Right ventricle myocardium superior (tissue), 1 donor: ENCODE measurements around the gene PKP1. TPM values are rescaled to one million over a fixed set of nuclear protein-coding genes. Genes with fewer than 3 reads are reported as not detected.
"Not testable (repeated sequence)": the region's sequence is repeated elsewhere in the genome, so short reads cannot be mapped to it uniquely, and the experiment has no call there.

ENCODE experiments used
- ATAC-seq: fragments of 200-7000 bp; cut with Tn5 transposase; one replicate; pipeline ENCODE4 v1.9.1; 2020; ENCODE audit warnings: mild to moderate bottlenecking; ENCODE audit not compliant: poor library complexity
- DNase-seq: peaks from one replicate; pipeline ENCODE4 v3.0.0-alpha.2; 2020
- intact Hi-C: fragments of 100-400 bp; cut with DNase I; formaldehyde crosslinking; loops from one replicate; pipeline ENCODE4 v1.11.2; 2022
- long read RNA-seq: library from polyadenylated mRNA; unstranded; transcript quantifications from one replicate; pipeline ENCODE4 v2.0.0, GENCODE V29; 2021
- total RNA-seq: library from RNA; stranded (reverse); fragmentation: NEBNext Ultra II Directional; extraction: Animal tissue kit (Norgen Biotek cat#: 25700); gene quantifications from one replicate; pipeline ENCODE4 v1.2.1, GENCODE V29; 2021
- donor health status: DM: no; HTN: yes; CAD: no; lungs with severe emphysema.

PKP1 gene
- 0.08 TPM for total RNA-seq
- long read RNA-seq = 0 reads

- DNase-seq (no peak), ATAC-seq (peak; percentile 62)
- intact Hi-C loops = no loop called here
Measured at GRCh38 chr1:201282931-201283829, at the start of gene PKP1. TSS of gene PKP1 (plus strand) at chr1:201283506. CDS start at chr1:201283703, 197 bp downstream.

GRCh38 chr1:201239646-201240045 lies 43.7 kb upstream of the PKP1 start:
- DNase-seq, ATAC-seq, intact Hi-C loops: not testable (repeated sequence)

DNA sequence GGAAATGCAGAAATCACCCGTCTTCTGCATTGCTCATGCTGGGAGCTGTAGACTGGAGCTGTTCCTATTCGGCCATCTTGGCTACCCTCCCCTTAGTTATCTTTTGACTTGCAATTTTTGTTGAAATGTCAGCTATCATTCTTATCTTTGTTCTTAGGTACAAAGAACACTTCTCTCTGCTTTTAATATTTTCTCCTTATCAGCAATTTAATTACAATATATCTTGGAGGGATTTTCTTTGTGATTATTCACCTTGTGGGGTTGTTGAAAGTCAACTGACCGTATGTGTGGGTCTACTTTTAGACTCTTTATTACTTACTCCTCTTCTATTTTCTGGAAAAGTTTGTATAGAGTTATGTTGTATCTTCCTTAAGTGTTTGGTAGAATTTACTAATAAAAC lies 43.1 kb upstream of the PKP1 start:
- DNase-seq (no peak), ATAC-seq (no peak)
- intact Hi-C loops = no loop called here

GRCh38 chr1:201241736-201242135 lies 41.6 kb upstream of the PKP1 start:
- intact Hi-C loops = no loop called here
- ATAC-seq (no peak), DNase-seq (no peak)

DNA sequence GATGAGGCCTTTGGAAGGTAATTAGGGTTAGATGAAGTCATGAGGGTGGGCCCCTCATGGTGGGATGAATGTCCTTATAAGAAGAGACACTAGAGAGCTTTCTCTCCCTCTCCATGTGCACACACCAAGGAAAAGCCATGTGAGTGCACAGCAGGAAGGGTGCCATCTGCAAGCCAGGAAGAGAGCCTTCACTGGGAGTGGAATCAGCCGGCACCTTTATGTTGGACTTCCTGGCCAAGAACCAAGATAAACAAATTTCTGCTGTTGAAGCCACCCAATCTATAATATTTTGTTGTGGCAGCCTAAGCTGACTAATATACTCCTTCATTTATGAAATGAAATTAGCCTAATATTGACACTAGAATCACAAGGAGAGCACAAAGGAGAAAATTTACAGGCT lies 38.2 kb upstream of the PKP1 start:
- DNase-seq (no peak), ATAC-seq (no peak)
- intact Hi-C loops = no loop called here

GRCh38 chr1:201248721-201249559 lies 34.4 kb upstream of the PKP1 start:
- DNase-seq = no peak
- ATAC-seq = no peak
- intact Hi-C loops = no loop called here

GRCh38 chr1:201250326-201251011 lies 32.8 kb upstream of the PKP1 start:
- intact Hi-C loops = loop anchor here (5.0 kb wide), 2 partner anchors 112 to 162 kb away; no protein-coding TSS in a partner anchor
- no peak for ATAC-seq

GRCh38 chr1:201251411-201251810 lies 31.9 kb upstream of the PKP1 start:
- intact Hi-C loops = loop anchor here (5.0 kb wide), 2 partner anchors 111 to 161 kb away; no protein-coding TSS in a partner anchor
- DNase-seq (no peak), ATAC-seq (no peak)

More at GRCh38 chr1:201250326-201251011, 32.8 kb upstream of the PKP1 start:
- DNase-seq = no peak

DNA sequence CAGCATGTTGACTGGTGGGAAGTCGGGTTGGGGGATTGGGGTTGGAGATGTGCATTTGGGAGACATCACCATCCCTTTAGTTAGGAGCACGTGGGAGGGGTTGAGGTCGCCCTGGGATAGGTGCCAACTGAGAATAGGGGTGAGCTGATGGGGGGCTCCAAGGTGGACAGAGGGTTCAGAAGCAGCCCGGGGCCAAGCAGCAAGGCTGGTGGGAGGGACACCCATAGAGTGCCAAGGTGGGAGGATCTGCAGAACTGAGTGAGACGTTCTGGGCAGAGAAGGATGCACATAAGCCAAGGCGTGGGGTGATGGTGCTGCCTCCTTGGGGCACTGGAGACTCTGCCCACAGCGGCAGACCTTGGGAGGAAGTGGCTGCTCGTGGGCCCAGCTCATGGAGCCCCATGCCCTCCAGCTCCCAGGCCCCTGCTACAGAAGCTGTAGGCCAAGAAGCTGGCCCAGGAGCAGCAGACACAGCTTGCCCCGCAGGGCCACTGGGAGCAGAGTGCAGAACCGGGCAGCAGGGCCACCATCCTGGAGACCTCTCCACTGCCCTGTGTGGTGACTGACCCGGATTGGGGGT lies 31.4 kb upstream of the PKP1 start:
- intact Hi-C loops = loop anchor here (5.0 kb wide), 2 partner anchors 110 to 160 kb away; no protein-coding TSS in a partner anchor
- DNase-seq (no peak), ATAC-seq (no peak)

- DNase-seq = no peak
- ATAC-seq = no peak
- intact Hi-C loops = loop anchor here (5.0 kb wide), 2 partner anchors 109 to 159 kb away; no protein-coding TSS in a partner anchor
Measured at GRCh38 chr1:201252944-201253371, 30.3 kb upstream of the PKP1 start.

DNA sequence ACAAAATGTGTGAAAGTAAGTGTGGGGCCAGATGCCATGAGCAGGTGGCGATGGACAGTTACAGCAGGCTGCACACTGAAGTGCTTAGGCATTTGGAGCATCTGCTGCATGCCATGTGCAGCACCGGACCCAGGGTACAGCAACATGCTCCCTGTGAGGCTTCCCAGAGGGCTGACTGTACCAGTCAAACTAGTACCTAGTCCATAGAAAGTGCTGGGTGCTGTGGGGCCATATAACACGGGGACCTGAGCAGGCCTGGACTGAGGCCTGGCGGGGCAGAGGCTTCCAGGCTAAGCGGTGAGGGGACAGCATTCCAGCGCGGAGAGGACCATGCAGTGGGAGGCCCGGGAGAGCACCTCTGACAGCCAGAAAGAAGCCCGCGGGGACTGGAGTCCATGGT lies 29.9 kb upstream of the PKP1 start:
- DNase-seq (no peak), ATAC-seq (no peak)
- intact Hi-C loops = loop anchor here (5.0 kb wide), 2 partner anchors 109 to 159 kb away; no protein-coding TSS in a partner anchor

DNA sequence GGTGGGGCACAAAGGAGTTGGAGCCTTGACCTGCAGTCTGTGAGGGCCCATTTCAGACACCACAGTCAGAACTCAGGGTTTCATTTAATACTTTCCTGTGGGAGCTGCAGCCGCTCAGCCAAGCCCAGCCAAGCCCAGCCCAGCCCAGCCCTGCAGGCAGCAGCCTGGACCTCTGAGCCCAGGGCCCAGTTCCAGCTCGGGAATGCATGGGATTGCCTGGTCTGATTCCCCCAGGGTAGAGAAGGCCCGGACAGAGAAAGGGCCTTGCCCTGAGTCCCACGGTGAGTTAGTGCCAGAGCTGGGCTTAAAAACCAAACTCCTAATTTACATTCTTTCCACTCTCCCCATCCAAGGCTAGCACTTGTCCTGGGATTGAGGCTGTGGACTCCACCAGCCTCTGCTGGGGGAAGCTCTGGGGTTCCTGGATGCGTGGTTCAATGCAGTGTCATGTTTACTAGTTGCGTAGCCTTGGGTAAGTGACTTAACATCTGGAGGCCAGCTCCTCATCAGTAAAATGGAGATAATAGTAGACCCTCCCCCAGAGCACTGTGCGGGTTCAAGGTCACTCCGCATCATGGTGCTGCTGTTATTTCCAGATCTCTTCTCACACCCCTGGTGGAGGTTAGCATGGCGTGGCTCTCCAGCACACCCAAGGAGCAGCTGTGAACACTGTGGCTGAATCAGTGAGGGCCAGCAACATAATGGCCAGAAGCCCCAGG lies 29.2 kb upstream of the PKP1 start:
- ATAC-seq (no peak), DNase-seq (no peak)
- intact Hi-C loops = loop anchor here (5.0 kb wide), 2 partner anchors 108 to 158 kb away; no protein-coding TSS in a partner anchor

DNA sequence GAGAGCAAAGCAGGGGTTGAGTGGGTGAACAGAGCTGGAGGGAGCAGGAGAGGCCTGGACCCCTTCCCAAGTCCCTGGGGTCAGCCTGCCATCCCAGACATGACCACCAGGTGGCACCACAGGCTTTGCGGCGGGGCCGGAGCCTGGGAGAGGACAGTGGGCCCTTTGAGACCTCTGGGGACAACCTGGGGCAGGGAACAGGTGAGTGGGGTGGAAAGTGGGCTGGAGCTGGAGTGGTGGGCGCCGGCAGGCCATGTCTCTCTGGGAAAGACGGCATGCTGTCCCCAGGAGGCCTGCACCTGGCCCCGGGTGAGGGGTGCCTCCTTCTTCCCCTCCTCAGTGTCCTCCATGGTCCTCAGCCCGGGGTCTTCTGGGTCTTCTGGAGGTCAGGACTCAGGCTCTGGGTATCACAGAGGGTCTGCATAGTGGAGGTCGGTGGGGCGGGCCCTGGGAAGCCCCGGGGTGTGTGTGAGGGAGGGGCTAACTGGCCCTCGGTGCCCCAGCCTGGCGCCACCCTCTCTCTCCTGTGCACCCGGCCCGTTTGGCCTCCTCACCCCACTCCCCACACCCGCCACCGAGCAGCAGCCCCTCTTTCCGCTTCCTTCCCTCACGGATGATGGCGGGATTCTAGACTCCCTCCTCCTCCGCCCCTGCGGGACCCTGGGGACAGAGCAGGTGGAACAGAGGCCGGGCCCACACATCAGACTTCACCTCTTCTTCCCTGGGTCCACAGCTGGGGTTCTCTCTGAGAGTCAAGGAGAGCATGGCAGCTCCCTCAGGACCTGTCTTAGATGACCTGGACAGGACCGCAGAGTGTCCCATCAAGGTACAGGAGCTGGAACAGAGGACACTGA lies 28.5 kb upstream of the PKP1 start:
- ATAC-seq (peak; percentile 87), DNase-seq (peak; percentile 78)
- intact Hi-C loops = loop anchor here (5.0 kb wide), 3 partner anchors 92 to 157 kb away; no protein-coding TSS in a partner anchor

DNA sequence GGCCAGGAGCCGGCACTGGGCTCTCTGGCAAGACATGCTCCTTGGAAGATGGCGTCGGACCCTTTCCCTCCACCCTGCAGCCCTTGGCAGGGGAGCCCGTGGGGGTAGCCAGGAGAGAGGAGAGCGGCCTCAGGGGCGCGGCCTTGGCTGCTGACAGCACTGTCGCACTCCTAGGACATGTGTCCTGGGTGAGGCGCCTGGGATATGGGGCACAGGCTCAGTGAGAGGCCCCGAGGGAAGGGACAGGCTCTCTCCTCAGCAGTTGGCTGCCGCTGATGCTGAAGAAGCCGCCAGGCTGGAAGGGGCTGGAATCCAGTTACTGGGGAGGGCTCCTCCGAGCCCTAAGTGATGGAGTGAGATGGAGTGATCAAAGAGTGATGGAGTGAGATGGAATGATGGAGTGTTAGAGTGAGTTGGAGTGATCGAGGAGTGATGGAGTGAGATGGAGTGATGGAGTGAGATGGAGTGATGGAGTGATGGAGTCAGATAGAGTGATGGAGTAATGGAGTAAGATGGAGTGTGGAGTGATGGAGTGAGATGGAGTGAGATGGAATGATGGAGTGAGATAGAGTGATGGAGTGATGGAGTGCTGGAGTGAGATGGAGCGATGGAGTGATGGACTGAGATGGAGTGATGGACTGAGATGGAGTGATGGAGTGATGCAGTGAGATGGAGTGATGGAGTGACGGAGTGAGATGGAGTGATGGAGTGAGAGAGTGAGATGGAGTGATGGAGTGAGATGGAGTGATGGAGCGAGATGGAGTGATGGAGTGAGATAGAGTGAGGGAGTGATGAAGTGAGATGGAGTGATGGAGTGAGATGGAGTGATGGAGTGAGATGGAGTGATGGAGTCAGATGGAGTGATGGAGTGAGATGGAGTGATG lies 27.6 kb upstream of the PKP1 start:
- DNase-seq (no peak), ATAC-seq (no peak)
- intact Hi-C loops = loop anchor here (5.0 kb wide), 1 partner anchor 92 kb away; no protein-coding TSS in a partner anchor

DNA sequence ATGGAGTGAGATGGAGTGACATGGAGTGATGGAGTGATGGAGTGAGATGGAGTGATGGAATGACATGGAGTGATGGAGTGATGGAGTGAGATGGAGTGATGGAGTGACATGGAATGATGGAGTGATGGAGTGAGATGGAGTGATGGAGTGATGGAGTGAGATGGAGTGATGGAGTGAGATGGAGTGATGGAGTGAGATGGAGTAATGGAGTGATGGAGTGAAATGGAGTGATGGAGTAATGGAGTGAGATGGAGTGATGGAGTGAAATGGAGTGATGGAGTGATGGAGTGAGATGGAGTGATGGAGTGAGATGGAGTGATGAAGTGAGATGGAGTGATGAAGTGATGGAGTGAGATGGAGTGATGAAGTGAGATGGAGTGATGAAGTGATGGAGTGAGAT lies 25.2 kb upstream of the PKP1 start:
- not testable (repeated sequence) for ATAC-seq, DNase-seq
- intact Hi-C loops = loop anchor here (5.0 kb wide), 1 partner anchor 89 kb away; no protein-coding TSS in a partner anchor
